ENCODE data around the gene RNF103. TPM values are rescaled to one million over a fixed set of nuclear protein-coding genes. Genes with fewer than 3 reads are reported as not detected.
A peak's percentile ranks its signal among the peaks of the same experiment; 100 is the strongest.

The RNF103 gene
- total and polyA plus RNA-seq, 2 of the 13 experiments (the other 11 are each of a cell fraction or from before 2014, with no cell fraction given): 19.8 to 21.1 TPM

- TF ChIP-seq, protein P1, sequence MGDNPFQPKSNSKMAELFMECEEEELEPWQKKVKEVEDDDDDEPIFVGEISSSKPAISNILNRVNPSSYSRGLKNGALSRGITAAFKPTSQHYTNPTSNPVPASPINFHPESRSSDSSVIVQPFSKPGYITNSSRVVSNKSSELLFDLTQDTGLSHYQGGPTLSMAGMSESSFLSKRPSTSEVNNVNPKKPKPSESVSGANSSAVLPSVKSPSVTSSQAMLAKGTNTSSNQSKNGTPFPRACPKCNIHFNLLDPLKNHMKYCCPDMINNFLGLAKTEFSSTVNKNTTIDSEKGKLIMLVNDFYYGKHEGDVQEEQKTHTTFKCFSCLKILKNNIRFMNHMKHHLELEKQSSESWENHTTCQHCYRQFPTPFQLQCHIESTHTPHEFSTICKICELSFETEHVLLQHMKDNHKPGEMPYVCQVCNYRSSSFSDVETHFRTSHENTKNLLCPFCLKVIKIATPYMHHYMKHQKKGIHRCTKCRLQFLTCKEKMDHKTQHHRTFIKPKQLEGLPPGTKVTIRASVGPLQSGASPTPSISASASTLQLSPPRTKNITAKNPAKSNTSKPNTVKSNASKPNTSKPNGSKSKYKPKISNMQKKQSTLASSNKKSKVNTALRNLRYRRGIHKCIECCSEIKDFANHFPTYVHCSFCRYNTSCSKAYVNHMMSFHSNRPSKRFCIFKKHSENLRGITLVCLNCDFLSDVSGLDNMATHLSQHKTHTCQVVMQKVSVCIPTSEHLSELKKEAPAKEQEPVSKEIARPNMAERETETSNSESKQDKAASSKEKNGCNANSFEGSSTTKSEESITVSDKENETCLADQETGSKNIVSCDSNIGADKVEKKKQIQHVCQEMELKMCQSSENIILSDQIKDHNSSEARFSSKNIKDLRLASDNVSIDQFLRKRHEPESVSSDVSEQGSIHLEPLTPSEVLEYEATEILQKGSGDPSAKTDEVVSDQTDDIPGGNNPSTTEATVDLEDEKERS (CRISPR knock-in tag; IDR thresholded peaks at IDR 0.05): peak; percentile 1; the same call in 1 of the 2 replicates
- TF ChIP-seq TBP (CRISPR knock-in tag; IDR thresholded peaks at IDR 0.05) (no peak), ZFP41 (CRISPR knock-in tag; IDR thresholded peaks at IDR 0.05; ENCODE audit: borderline replicate concordance) (0 out of 2 replicates have a peak, but pooled peaks have one; percentile 3), ZBTB2 (CRISPR knock-in tag; IDR thresholded peaks at IDR 0.05; ENCODE audit: low read depth) (no peak), ZNF296 (CRISPR knock-in tag; conservative IDR thresholded peaks at IDR 0.05) (no peak), POGZ (CRISPR knock-in tag; IDR thresholded peaks at IDR 0.05) (peak; percentile 12; the same call in 1 of the 2 replicates), SIN3B (IDR thresholded peaks at IDR 0.05; ENCODE audit: low read length) (no peak), ZNF224 (CRISPR knock-in tag; IDR thresholded peaks at IDR 0.05) (no peak; the same call in 1 of the 2 replicates), FOXP1 (IDR thresholded peaks at IDR 0.05) (no peak), FOXP1 (CRISPR knock-in tag; IDR thresholded peaks at IDR 0.05) (no peak), CC2D1A (CRISPR knock-in tag; IDR thresholded peaks at IDR 0.05) (no peak), ZNF850 (CRISPR knock-in tag; conservative IDR thresholded peaks at IDR 0.05) (no peak; the same call in 1 of the 2 replicates), ZNF317 (CRISPR knock-in tag; IDR thresholded peaks at IDR 0.05) (0 out of 2 replicates have a peak, but pooled peaks have one; percentile 1), JUN (CRISPR knock-in tag; IDR thresholded peaks at IDR 0.05) (no peak; the same call in 1 of the 2 replicates), ZBTB3 (CRISPR knock-in tag; IDR thresholded peaks at IDR 0.05; ENCODE audit: borderline replicate concordance, low read depth) (0 out of 2 replicates have a peak, but pooled peaks have one; percentile 56), KDM3A (CRISPR knock-in tag; IDR thresholded peaks at IDR 0.05; ENCODE audit: low read depth) (no peak)
- TF ChIP-seq, protein P2, sequence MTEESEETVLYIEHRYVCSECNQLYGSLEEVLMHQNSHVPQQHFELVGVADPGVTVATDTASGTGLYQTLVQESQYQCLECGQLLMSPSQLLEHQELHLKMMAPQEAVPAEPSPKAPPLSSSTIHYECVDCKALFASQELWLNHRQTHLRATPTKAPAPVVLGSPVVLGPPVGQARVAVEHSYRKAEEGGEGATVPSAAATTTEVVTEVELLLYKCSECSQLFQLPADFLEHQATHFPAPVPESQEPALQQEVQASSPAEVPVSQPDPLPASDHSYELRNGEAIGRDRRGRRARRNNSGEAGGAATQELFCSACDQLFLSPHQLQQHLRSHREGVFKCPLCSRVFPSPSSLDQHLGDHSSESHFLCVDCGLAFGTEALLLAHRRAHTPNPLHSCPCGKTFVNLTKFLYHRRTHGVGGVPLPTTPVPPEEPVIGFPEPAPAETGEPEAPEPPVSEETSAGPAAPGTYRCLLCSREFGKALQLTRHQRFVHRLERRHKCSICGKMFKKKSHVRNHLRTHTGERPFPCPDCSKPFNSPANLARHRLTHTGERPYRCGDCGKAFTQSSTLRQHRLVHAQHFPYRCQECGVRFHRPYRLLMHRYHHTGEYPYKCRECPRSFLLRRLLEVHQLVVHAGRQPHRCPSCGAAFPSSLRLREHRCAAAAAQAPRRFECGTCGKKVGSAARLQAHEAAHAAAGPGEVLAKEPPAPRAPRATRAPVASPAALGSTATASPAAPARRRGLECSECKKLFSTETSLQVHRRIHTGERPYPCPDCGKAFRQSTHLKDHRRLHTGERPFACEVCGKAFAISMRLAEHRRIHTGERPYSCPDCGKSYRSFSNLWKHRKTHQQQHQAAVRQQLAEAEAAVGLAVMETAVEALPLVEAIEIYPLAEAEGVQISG (CRISPR knock-in tag; IDR thresholded peaks at IDR 0.05): no peak
- TF ChIP-seq, protein P3, sequence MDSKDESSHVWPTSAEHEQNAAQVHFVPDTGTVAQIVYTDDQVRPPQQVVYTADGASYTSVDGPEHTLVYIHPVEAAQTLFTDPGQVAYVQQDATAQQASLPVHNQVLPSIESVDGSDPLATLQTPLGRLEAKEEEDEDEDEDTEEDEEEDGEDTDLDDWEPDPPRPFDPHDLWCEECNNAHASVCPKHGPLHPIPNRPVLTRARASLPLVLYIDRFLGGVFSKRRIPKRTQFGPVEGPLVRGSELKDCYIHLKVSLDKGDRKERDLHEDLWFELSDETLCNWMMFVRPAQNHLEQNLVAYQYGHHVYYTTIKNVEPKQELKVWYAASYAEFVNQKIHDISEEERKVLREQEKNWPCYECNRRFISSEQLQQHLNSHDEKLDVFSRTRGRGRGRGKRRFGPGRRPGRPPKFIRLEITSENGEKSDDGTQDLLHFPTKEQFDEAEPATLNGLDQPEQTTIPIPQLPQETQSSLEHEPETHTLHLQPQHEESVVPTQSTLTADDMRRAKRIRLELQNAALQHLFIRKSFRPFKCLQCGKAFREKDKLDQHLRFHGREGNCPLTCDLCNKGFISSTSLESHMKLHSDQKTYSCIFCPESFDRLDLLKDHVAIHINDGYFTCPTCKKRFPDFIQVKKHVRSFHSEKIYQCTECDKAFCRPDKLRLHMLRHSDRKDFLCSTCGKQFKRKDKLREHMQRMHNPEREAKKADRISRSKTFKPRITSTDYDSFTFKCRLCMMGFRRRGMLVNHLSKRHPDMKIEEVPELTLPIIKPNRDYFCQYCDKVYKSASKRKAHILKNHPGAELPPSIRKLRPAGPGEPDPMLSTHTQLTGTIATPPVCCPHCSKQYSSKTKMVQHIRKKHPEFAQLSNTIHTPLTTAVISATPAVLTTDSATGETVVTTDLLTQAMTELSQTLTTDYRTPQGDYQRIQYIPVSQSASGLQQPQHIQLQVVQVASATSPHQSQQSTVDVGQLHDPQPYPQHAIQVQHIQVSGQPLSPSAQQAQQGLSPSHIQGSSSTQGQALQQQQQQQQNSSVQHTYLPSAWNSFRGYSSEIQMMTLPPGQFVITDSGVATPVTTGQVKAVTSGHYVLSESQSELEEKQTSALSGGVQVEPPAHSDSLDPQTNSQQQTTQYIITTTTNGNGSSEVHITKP (CRISPR knock-in tag; IDR thresholded peaks at IDR 0.05; ENCODE audit: low read depth): no peak
Observed at GRCh38 chr2:86563650-86564061, 60.0 kb downstream of the RNF103 start (continued).

All from HepG2 (cell line).